ENCODE data around the gene KCNQ5.

Gene KCNQ5

DNA sequence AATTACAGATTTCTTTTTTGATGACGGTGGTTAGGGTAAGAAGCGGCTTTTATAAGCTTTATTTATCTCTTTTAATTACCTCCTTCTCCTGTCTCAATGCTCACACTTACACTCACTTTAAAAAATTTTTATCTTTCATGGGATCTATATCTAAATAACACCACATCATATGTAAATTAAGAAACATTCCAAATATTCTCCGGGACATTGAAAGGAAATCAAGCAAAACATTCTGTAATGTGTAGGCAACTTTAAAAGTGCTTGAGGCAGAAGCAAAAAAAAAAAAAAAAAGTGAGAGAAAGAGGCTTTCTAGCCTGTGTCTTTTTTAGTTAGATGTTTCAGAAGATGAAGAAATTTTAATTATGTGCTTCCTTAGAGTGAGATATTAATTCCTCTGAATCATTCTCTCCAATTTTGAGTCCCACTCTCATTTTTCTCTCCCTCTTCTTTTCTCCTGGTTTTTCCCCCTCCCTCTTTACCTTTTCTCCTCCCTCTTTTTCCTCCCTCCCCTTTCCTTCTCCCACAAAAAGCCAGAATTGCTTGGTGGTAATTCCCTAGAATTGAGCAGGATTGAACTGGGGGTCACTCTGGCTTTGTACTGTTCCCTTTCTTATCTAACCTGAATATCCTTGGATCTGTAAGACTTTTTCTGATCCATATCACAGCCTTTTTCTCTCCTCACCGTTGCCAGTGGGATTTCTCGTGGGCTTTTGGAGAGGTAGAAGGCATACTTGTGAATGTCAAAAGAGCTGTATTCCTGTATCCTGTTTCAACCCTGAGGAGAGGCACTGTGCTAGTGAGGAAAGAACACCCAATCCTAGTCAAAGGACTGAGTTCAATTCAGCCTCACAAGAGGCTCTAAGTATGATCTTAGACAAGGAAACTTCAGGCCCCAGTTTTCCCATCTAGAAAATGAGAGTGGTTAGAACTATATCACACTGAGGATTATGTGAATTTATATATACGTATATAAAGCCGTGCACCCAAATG is 30.4 kb downstream of the KCNQ5 start:
- TF ChIP-seq, protein P1, sequence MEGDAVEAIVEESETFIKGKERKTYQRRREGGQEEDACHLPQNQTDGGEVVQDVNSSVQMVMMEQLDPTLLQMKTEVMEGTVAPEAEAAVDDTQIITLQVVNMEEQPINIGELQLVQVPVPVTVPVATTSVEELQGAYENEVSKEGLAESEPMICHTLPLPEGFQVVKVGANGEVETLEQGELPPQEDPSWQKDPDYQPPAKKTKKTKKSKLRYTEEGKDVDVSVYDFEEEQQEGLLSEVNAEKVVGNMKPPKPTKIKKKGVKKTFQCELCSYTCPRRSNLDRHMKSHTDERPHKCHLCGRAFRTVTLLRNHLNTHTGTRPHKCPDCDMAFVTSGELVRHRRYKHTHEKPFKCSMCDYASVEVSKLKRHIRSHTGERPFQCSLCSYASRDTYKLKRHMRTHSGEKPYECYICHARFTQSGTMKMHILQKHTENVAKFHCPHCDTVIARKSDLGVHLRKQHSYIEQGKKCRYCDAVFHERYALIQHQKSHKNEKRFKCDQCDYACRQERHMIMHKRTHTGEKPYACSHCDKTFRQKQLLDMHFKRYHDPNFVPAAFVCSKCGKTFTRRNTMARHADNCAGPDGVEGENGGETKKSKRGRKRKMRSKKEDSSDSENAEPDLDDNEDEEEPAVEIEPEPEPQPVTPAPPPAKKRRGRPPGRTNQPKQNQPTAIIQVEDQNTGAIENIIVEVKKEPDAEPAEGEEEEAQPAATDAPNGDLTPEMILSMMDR (conservative IDR thresholded peaks at IDR 0.05; ENCODE audit: low read depth, low read length), result no peak

DNA sequence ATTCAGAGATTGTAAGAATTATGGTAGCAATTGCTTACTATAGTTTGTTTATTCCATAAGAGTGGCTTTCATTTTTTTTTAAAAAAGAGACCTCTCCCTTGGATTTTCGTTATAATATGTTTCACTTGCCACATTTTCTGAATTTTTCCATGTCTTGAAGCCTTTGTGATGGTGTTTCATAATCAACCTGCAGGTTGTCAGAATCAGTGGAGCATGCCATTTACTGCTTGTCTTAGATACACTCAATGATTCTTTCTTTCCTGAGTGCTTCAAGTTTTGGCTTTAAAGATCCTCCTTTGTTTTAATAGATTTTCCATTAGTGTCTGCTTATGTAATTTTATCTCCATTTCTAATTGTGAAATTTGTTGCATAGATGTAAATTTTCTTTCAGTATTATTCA is 31.2 kb downstream of the KCNQ5 start:
- Histone ChIP-seq H3K36me3 (ENCODE audit: insufficient read depth) (no peaks in the 10 kb centered on the region), H3K4me1 (ENCODE audit: low read depth, poor library complexity, severe bottlenecking) (peaks cover 25% of the 10 kb centered on the region), H4K20me1 (ENCODE audit: insufficient read depth) (no peaks in the 10 kb centered on the region; the same call in 1 of the 2 replicates), H3K9ac (no peak overlapping the region), H2AFZ (ENCODE audit: low read depth) (no peak overlapping the region), H3K79me2 (ENCODE audit: insufficient read depth, low read depth) (peaks cover 32% of the 10 kb centered on the region; the same call in 1 of the 2 replicates), H3K4me3 (IDR thresholded peaks at IDR 0.05; ENCODE audit: insufficient read depth, low read depth, low read length) (no peak overlapping the region), H3K27ac (no peak overlapping the region), H3K4me2 (no peak overlapping the region), H3K27me3 (ENCODE audit: insufficient read depth, low read depth) (no peaks in the 10 kb centered on the region)
- TF ChIP-seq, protein P1 (conservative IDR thresholded peaks at IDR 0.05; ENCODE audit: low read depth, low read length), result no peak

More for the DNA sequence above, 30.4 kb downstream of the KCNQ5 start:
- H4K20me1 ChIP-seq (ENCODE audit: insufficient read depth), result no peaks in the 10 kb centered on the region; the same call in 1 of the 2 replicates
- H2AFZ ChIP-seq (ENCODE audit: low read depth), result no peak overlapping the region
- no peaks in the 10 kb centered on the region for H3K36me3 ChIP-seq (ENCODE audit: insufficient read depth)
- no peak overlapping the region for H3K4me3 ChIP-seq (IDR thresholded peaks at IDR 0.05; ENCODE audit: insufficient read depth, low read depth, low read length)
- H3K27me3 ChIP-seq (ENCODE audit: insufficient read depth, low read depth), result no peaks in the 10 kb centered on the region
- no peak overlapping the region for H3K9ac ChIP-seq
- peaks cover 25% of the 10 kb centered on the region for H3K4me1 ChIP-seq (ENCODE audit: low read depth, poor library complexity, severe bottlenecking)
- H3K4me2 ChIP-seq, result no peak overlapping the region
- peaks cover 33% of the 10 kb centered on the region; the same call in 1 of the 2 replicates for H3K79me2 ChIP-seq (ENCODE audit: insufficient read depth, low read depth)
- no peak overlapping the region for H3K27ac ChIP-seq

DNA sequence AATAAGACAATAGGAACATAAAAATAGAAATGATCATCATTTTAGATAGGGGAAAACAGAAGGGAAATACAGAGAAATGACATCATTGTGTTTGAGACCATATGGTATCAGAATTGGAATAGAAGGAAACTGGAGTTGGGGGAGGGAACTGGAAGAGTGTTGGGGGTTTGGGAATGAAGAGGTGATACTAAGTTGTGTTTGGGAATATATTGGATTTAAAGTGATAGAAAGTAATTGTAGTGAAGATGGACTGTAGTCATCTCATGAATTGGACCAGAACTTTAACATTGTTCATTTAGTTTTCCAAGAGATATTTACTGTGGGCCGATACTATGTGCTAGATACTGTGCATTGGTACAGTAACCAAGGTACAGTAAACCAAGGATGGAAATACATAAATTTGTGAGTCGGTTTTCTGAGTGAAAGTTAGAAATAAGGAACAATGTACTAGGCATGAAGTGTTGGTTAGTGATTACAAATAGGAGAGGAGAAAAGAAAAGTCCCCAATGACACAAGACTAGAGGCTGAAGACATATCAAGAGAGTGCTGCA is 32.3 kb downstream of the KCNQ5 start:
- TF ChIP-seq, protein P1 (conservative IDR thresholded peaks at IDR 0.05; ENCODE audit: low read depth, low read length), result no peak
- no peaks in the 10 kb centered on the region for H3K27me3 ChIP-seq (ENCODE audit: insufficient read depth, low read depth)
- H3K79me2 ChIP-seq (ENCODE audit: insufficient read depth, low read depth), result peaks cover 27% of the 10 kb centered on the region; the same call in 1 of the 2 replicates
- peaks cover 16% of the 10 kb centered on the region for H3K4me1 ChIP-seq (ENCODE audit: low read depth, poor library complexity, severe bottlenecking)
- H3K4me3 ChIP-seq (IDR thresholded peaks at IDR 0.05; ENCODE audit: insufficient read depth, low read depth, low read length), result no peak overlapping the region
- no peak overlapping the region for H3K9ac ChIP-seq
- no peak overlapping the region for H3K27ac ChIP-seq
- no peaks in the 10 kb centered on the region for H3K36me3 ChIP-seq (ENCODE audit: insufficient read depth)
- H4K20me1 ChIP-seq (ENCODE audit: insufficient read depth), result no peaks in the 10 kb centered on the region; the same call in 1 of the 2 replicates
- no peak overlapping the region for H3K4me2 ChIP-seq
- H2AFZ ChIP-seq (ENCODE audit: low read depth), result no peak overlapping the region

DNA sequence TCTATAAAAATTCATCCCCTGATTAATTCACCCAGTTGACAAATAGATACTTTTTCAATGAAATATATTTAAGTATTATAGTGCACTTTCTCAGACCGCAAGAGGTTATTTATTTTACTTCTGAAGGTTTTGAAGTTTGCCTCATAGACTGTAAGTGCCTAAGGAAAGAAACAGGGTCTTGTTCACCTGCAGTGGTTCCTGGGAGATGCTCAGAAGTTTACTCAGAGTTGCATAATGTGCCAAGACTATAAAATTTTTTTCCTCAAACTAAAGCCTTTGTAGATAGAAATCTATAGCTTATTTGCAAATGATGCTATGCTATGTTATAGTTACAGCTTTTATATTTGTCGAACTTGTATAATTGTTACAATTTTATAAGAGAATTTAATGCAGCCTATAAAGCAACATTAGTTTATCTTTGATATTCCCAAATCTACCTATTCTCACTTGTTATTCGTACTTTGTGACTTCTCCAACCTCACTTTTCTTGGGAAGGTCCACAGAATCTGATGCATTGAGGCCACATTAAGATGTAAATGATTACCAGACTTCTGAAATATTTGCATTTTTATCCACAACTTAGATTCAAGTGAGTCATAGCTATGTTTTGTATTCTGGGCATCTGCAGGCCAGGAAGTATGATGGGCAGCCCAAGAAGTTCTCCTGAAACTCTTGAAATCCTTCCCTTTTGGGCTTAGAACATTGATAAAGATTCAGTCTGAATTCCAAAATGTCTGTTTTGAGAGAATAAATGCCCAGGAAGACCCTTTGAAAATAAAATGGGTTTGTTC is 35.7 kb downstream of the KCNQ5 start:
- Histone ChIP-seq H3K4me3 (IDR thresholded peaks at IDR 0.05; ENCODE audit: insufficient read depth, low read depth, low read length) (no peak overlapping the region), H4K20me1 (ENCODE audit: insufficient read depth) (no peaks in the 10 kb centered on the region; the same call in 1 of the 2 replicates), H3K27me3 (ENCODE audit: insufficient read depth, low read depth) (no peaks in the 10 kb centered on the region), H2AFZ (ENCODE audit: low read depth) (no peak overlapping the region), H3K36me3 (ENCODE audit: insufficient read depth) (no peaks in the 10 kb centered on the region), H3K79me2 (ENCODE audit: insufficient read depth, low read depth) (peaks cover 15% of the 10 kb centered on the region; the same call in 1 of the 2 replicates), H3K4me1 (ENCODE audit: low read depth, poor library complexity, severe bottlenecking) (no peaks in the 10 kb centered on the region), H3K27ac (no peak overlapping the region), H3K9ac (no peak overlapping the region), H3K4me2 (no peak overlapping the region)
- TF ChIP-seq, protein P1 (conservative IDR thresholded peaks at IDR 0.05; ENCODE audit: low read depth, low read length), result no peak
